DND-41 (cell line): ENCODE results near the gene MAPRE2.

ENCODE experiments used
- ATAC-seq: fragments of 200-7000 bp; cut with Tn5 transposase; 3 replicates; pipeline ENCODE4 v1.9.1; 2021; ENCODE audit warnings: low read depth; ENCODE audit not compliant: insufficient read depth
- DNase-seq: peaks from one replicate; pipeline ENCODE4 v3.0.0-alpha.2; 2020
- H2AFZ ChIP-seq: 2 replicates; pipeline ENCODE4 v1.6.0; 2012; ENCODE audit warnings: low read depth, low read length
- H3K27ac ChIP-seq: 2 replicates; pipeline ENCODE4 v1.5.1; 2012; ENCODE audit warnings: low read length, inconsistent platforms
- H3K27me3 ChIP-seq: fragments of 200-600 bp; sonication (generic); 2 replicates; pipeline ENCODE4 v1.6.0; 2012; ENCODE audit warnings: low read length, mild to moderate bottlenecking, inconsistent platforms; ENCODE audit not compliant: insufficient read depth, poor library complexity
- H3K36me3 ChIP-seq: 2 replicates; pipeline ENCODE4 v1.5.1; 2012; ENCODE audit warnings: low read length, inconsistent platforms; ENCODE audit not compliant: insufficient read depth
- H3K4me1 ChIP-seq: 2 replicates; pipeline ENCODE4 v1.5.1; 2012; ENCODE audit warnings: mild to moderate bottlenecking, low read length; ENCODE audit not compliant: insufficient read depth
- H3K4me2 ChIP-seq: 2 replicates; pipeline ENCODE4 v1.6.0; 2012; ENCODE audit warnings: mild to moderate bottlenecking, moderate library complexity, low read length, inconsistent platforms; ENCODE audit not compliant: insufficient read depth
- H3K4me3 ChIP-seq, 2 experiments: fragments of 200-600 bp in 1 of 2; shearing (Covaris generic) in 1 of 2; 2 replicates each; pipeline ENCODE4 v1.5.1; 2012 to 2016; ENCODE audit warnings: inconsistent platforms in 2 of 2, low read length in 2 of 2, mild to moderate bottlenecking in 2 of 2, low read depth in 1 of 2, moderate library complexity in 1 of 2
- H3K79me2 ChIP-seq: 2 replicates; pipeline ENCODE4 v1.6.0; 2012; ENCODE audit warnings: low read length, inconsistent platforms; ENCODE audit not compliant: insufficient read depth
- H3K9ac ChIP-seq: 2 replicates; pipeline ENCODE4 v1.6.0; 2012; ENCODE audit warnings: low read depth, mild to moderate bottlenecking, inconsistent platforms, low read length, moderate library complexity
- H3K9me3 ChIP-seq: 2 replicates; pipeline ENCODE4 v1.5.1; 2012; ENCODE audit warnings: low read length, moderate library complexity, mild to moderate bottlenecking, inconsistent platforms; ENCODE audit not compliant: insufficient read depth, severe bottlenecking
- H4K20me1 ChIP-seq: 2 replicates; pipeline ENCODE4 v1.6.0; 2012; ENCODE audit warnings: low read length; ENCODE audit not compliant: insufficient read depth
- CTCF ChIP-seq: IDR thresholded peaks from 2 replicates; pipeline ENCODE4 v1.5.1; 2012; ENCODE audit warnings: borderline replicate concordance, low read length, moderate library complexity, mild to moderate bottlenecking; ENCODE audit not compliant: poor library complexity, severe bottlenecking; ENCODE audit errors: extremely low read depth
- EZH2 ChIP-seq: IDR thresholded peaks from 3 replicates; pipeline ENCODE4 v1.6.1; 2012; ENCODE audit warnings: borderline replicate concordance, low read depth, mild to moderate bottlenecking, moderate library complexity, low read length, inconsistent platforms; ENCODE audit not compliant: severe bottlenecking

Gene MAPRE2

GRCh38 chr18:35183886-35184285, 142.7 kb downstream of the MAPRE2 start:
- ATAC-seq = no peak

GRCh38 chr18:35185771-35186170, 144.6 kb downstream of the MAPRE2 start:
- Histone ChIP-seq H3K4me1 (no peaks in the 10 kb centered on the region), H4K20me1 (no peaks in the 10 kb centered on the region), H3K36me3 (no peaks in the 10 kb centered on the region), H3K27me3 (no peaks in the 10 kb centered on the region), H3K4me2 (no peak overlapping the region), H2AFZ (no peak overlapping the region), H3K4me3 (no peak overlapping the region), H3K79me2 (no peaks in the 10 kb centered on the region), H3K9me3 (no peaks in the 10 kb centered on the region), H3K27ac (no peak overlapping the region), H3K9ac (no peak overlapping the region)
- no peak for TF ChIP-seq CTCF
- no peak for TF ChIP-seq EZH2
- ATAC-seq = no peak
- DNase-seq = no peak

More at GRCh38 chr18:35183886-35184285, 142.7 kb downstream of the MAPRE2 start:
- TF ChIP-seq EZH2 (no peak), CTCF (no peak)
- Histone ChIP-seq H2AFZ (no peak overlapping the region), H3K27me3 (no peaks in the 10 kb centered on the region), H4K20me1 (no peaks in the 10 kb centered on the region), H3K9me3 (no peaks in the 10 kb centered on the region), H3K27ac (no peak overlapping the region), H3K4me3 (no peak overlapping the region), H3K4me1 (no peaks in the 10 kb centered on the region), H3K4me2 (no peak overlapping the region), H3K9ac (no peak overlapping the region), H3K79me2 (no peaks in the 10 kb centered on the region), H3K36me3 (no peaks in the 10 kb centered on the region)
- DNase-seq = no peak

GRCh38 chr18:35186291-35187034, 145.2 kb downstream of the MAPRE2 start:
- Histone ChIP-seq H3K9me3 (no peaks in the 10 kb centered on the region), H3K36me3 (no peaks in the 10 kb centered on the region), H3K4me2 (no peak overlapping the region), H4K20me1 (no peaks in the 10 kb centered on the region), H3K79me2 (no peaks in the 10 kb centered on the region), H3K9ac (no peak overlapping the region), H3K4me1 (no peaks in the 10 kb centered on the region), H3K27me3 (no peaks in the 10 kb centered on the region), H3K4me3 (no peak overlapping the region), H2AFZ (no peak overlapping the region), H3K27ac (no peak overlapping the region)
- no peak for TF ChIP-seq CTCF
- DNase-seq = no peak
- no peak for ATAC-seq

GRCh38 chr18:35189510-35189909, 148.3 kb downstream of the MAPRE2 start:
- H3K4me3 ChIP-seq = no peak overlapping the region
- DNase-seq (no peak), ATAC-seq (no peak)
- no peaks in the 10 kb centered on the region for H3K27me3 ChIP-seq
- no peaks in the 10 kb centered on the region for H4K20me1 ChIP-seq
- H3K4me1 ChIP-seq = no peaks in the 10 kb centered on the region
- H3K27ac ChIP-seq = no peak overlapping the region
- H3K36me3 ChIP-seq = no peaks in the 10 kb centered on the region
- H2AFZ ChIP-seq = no peak overlapping the region
- no peak for TF ChIP-seq EZH2
- TF ChIP-seq CTCF = no peak
- no peaks in the 10 kb centered on the region for H3K9me3 ChIP-seq
- no peaks in the 10 kb centered on the region for H3K79me2 ChIP-seq
- no peak overlapping the region for H3K9ac ChIP-seq
- H3K4me2 ChIP-seq = no peak overlapping the region
